Measurements from ENCODE around the gene KLHL29.

The KLHL29 gene

GRCh38 chr2:23422089-23423061, 37.4 kb downstream of the KLHL29 start:
- DNase-seq (ENCODE audit: low read depth in 2 of 2), result no peak

GRCh38 chr2:23423062-23423872, 38.3 kb downstream of the KLHL29 start:
- no peak for DNase-seq (ENCODE audit: low read depth in 2 of 2)

- no peak for DNase-seq (ENCODE audit: low read depth in 2 of 2)
Observed at GRCh38 chr2:23423873-23424680, 39.1 kb downstream of the KLHL29 start.

DNA sequence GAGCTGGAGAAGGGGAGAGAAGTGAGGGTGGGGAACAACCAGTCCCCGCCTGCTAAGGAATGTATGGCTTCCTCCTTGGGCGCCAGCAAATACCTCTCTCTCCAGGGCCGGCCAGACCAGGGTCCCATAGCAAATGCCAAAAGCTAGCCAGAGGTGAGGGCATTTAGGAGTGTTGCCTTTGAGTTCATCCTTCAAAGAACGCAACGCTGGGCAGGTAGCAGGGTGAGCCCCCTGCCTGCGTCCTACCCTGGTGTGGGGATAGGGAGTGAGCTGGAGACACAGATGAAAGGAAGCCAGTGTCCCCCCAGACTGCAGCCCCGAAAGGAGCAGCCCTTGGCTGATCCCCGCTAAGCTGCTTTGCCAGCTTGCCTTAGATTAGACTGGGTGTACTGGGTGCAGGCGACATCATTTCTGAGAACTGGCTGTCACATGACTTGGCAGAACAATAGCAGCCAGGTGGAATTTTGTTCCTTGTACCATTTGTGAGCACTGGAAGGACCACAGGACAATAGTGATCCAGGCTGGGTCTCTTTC, 40.4 kb downstream of the KLHL29 start:
- no peak for DNase-seq (ENCODE audit: low read depth in 2 of 2)

DNA sequence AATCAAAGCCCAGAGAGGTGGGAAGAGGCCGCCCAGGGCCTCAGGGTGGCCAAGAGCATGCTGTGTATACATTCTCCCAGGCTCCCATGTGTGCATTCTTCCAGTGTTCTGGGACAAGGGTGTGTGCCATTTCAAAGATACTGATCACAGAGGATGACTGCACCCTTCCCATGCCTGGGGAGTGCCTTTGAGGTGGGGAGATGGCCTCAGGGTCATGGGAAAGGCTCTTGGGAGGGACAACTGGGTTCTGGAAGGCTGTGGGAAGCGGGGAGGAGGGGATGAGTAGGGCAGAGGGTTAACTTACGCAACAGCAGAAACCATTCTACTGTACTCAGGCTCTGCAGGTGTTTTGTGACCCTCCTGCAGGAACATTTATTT, 40.9 kb downstream of the KLHL29 start:
- no peak for DNase-seq (ENCODE audit: low read depth in 2 of 2)

- no peak for DNase-seq (ENCODE audit: low read depth in 2 of 2)
Observed at GRCh38 chr2:23426263-23426905, 41.4 kb downstream of the KLHL29 start.

- no peak for DNase-seq (ENCODE audit: low read depth in 2 of 2)
Observed at GRCh38 chr2:23427350-23427749, 42.4 kb downstream of the KLHL29 start.

GRCh38 chr2:23427976-23428375, 43.0 kb downstream of the KLHL29 start:
- no peak for DNase-seq (ENCODE audit: low read depth in 2 of 2)

DNA sequence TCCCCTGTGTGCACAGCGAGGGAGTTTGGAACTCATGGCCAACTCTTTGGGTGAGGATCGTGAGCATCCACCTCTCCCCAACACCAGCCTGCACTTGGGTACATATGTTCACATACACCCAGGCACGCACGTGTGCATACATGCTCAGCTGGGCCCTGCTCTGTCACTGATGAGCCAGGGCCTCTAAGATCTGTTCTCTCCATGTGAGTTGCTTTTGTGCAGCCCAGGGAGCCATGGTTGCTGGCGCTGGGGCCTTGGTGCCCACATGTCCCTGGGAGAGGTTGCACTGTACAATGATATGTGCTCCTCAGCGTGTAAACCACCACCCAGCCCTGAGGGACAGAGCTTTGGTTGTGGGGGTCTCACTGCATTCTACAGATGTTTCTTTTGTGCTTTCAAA, 44.1 kb downstream of the KLHL29 start:
- no peak for DNase-seq (ENCODE audit: low read depth in 2 of 2)

- no peak for DNase-seq (ENCODE audit: low read depth in 2 of 2)
Observed at GRCh38 chr2:23430263-23430662, 45.3 kb downstream of the KLHL29 start.

GRCh38 chr2:23432531-23432930, 47.6 kb downstream of the KLHL29 start:
- no peak for DNase-seq (ENCODE audit: low read depth in 2 of 2)

GRCh38 chr2:23433282-23433681, 48.3 kb downstream of the KLHL29 start:
- no peak for DNase-seq (ENCODE audit: low read depth in 2 of 2)

- no peak for DNase-seq (ENCODE audit: low read depth in 2 of 2)
Observed at GRCh38 chr2:23434721-23435121, 49.7 kb downstream of the KLHL29 start.

- no peak for DNase-seq (ENCODE audit: low read depth in 2 of 2)
Observed at GRCh38 chr2:23435250-23436035, 50.5 kb downstream of the KLHL29 start.

DNA sequence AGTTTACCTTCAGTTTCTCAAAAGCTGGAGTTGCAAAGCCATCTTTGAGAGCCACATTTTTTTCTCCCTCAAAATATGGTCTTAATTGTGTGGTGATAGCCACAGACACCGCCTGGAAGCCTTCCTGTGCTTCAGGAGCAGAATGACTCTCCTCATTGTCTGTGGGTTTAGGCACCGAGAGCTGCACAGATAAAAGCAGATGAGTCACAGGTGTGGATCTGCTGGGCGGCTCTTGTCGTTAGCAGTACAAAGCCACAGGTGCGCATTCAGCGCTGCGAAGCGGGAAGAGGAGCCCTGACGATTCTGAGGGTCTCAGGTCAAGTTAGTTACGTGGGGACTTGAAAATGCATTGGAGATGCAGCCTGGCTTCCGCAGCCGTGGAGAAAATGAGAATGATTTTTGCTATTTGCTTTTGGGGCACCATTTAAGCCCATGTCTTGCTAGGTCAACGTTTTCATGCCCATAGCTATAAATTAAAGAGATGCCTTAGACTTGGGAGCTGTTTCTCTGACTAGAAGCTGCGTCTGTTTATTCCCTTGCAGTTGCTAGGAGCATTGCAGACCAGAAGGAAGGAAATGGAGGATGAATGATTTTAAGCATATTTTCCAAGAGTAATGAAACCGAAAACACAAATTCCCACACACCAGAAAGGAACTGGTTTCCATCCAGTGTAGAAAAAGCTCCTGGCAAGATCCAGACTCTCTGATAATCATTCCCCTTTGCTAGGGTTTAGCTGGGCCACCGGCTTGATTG, 51.5 kb downstream of the KLHL29 start:
- peak; percentile 37 to 40 for DNase-seq (ENCODE audit: low read depth in 2 of 2)

GRCh38 chr2:23441414-23441813, 56.4 kb downstream of the KLHL29 start:
- DNase-seq (ENCODE audit: low read depth in 2 of 2), result no peak

DNA sequence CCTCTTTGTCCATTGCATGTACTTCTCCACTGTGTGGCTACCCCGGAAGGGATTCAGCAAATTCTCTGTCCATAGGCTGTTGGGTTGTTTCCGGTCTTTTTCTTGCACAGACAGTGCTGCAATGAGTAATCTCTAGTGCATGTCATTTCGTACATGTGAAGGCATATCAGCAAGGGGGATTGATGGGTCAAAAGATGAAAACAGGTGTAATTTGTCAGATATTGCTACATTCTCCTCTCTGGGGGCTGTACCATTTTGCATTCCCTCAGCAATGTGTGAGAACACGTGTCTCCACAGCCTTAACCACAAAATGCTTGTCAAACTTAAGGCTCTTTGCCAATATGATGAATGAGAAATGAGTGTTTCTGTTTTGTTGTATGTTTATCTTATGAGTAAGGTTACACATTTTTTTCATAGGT, 60.5 kb downstream of the KLHL29 start:
- DNase-seq (ENCODE audit: low read depth in 2 of 2), result no peak

DNA sequence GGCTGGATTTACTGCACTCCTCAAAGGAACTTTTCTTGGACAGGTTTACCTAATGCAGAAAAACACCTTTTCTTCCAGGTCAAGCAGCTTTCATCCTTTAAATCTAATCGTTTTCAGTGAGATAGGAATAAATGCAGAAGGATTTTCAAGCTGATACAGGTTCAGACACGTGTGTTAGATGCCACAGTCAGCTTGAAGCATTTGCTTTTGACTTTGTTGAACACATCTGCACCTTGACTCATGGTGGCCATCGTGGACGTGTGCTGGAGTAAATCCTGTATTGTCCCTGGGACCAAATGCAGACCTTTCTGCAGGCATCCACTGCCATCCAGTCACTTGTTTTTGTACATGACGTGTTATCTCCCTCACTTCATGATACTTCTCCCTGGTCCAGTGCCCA, 61.9 kb downstream of the KLHL29 start:
- no peak for DNase-seq (ENCODE audit: low read depth in 2 of 2)

DNA sequence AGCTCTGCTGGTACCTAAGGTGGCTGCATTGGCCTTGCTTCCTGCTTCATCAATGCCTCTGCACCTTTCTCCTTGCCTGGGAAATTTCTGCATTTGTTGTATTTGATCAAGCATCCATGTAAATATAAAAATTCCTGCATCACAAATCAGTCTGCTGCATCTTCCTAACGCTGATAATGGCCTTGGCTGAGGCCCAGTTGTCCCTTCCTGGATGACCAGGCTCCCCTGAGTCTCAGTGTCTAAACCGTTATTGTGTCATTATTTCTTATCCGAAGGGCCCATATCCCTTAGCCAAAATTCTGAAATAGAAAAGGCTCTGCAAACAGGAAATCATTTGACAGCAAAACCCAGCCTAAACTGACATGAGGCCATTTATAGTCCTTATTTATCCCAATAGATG, 62.4 kb downstream of the KLHL29 start:
- DNase-seq (ENCODE audit: low read depth in 2 of 2), result no peak

DNA sequence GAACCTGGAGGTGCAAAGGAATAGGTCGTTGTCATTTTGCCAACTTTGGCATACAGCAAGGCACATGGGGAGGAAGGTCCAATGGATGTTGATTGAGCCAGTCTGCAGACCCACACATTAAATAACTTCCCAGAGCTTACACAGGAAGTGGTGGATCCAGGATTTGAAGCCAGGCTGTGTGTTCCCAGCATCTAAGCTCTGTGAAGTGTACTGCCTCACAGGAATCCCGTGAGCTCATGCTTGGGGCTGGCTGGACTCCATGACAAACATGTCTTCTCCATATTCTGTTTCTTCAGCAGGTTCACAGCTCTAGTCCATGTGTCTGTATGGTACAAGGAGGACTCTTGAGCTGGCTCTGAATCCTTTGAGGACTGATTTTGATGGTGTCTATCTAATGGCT, 63.9 kb downstream of the KLHL29 start:
- no peak for DNase-seq (ENCODE audit: low read depth in 2 of 2)

Data from stimulated activated CD8-positive, alpha-beta memory T cell treated with anti-CD3 and anti-CD28 coated beads, Interleukin-15, amount 100 ng/mL, for 48 hours (primary cell).